ENCODE measurements around the gene COL2A1.

- TF ChIP-seq, protein P1, sequence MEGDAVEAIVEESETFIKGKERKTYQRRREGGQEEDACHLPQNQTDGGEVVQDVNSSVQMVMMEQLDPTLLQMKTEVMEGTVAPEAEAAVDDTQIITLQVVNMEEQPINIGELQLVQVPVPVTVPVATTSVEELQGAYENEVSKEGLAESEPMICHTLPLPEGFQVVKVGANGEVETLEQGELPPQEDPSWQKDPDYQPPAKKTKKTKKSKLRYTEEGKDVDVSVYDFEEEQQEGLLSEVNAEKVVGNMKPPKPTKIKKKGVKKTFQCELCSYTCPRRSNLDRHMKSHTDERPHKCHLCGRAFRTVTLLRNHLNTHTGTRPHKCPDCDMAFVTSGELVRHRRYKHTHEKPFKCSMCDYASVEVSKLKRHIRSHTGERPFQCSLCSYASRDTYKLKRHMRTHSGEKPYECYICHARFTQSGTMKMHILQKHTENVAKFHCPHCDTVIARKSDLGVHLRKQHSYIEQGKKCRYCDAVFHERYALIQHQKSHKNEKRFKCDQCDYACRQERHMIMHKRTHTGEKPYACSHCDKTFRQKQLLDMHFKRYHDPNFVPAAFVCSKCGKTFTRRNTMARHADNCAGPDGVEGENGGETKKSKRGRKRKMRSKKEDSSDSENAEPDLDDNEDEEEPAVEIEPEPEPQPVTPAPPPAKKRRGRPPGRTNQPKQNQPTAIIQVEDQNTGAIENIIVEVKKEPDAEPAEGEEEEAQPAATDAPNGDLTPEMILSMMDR (IDR thresholded peaks at IDR 0.05), result no peak
- no peak for TF ChIP-seq POLR2A (IDR thresholded peaks at IDR 0.05)
Observed at GRCh38 chr12:47989023-47989417, 15.3 kb downstream of the COL2A1 start.
